Lung (tissue), 12 donors: Measurements from ENCODE around the gene GPBAR1. TPM values are rescaled to one million over a fixed set of nuclear protein-coding genes. Genes with fewer than 3 reads are reported as not detected.
"Not testable (repeated sequence)": the region's sequence is repeated elsewhere in the genome, so short reads cannot be mapped to it uniquely, and the experiment has no call there.

Source experiments
- ATAC-seq: fragments of 200-7000 bp; cut with Tn5 transposase; one replicate; pipeline ENCODE4 v1.9.1; 2020; ENCODE audit warnings: moderate number of reproducible peaks; ENCODE audit not compliant: insufficient read depth, low FRiP score
- DNase-seq, 3 donors: peaks; one replicate each; pipeline ENCODE4 v3.0.0-alpha.2; 2013 to 2017
- H3K27ac ChIP-seq, 2 donors: one replicate each; pipeline ENCODE4 v1.5.1; 2013; ENCODE audit warnings: mild to moderate bottlenecking in 2 of 2, moderate library complexity in 2 of 2, control low read depth in 1 of 2, inconsistent platforms in 1 of 2, low read depth in 1 of 2, low read length in 1 of 2
- H3K27me3 ChIP-seq, 3 donors: one replicate each; pipeline ENCODE4 v1.5.1; 2013; ENCODE audit warnings: low read length in 2 of 3; ENCODE audit not compliant: control insufficient read depth in 3 of 3, insufficient read depth in 3 of 3
- H3K36me3 ChIP-seq, 4 donors: one replicate each; pipeline ENCODE4 v1.5.1; 2013; ENCODE audit warnings: low read length in 4 of 4, mild to moderate bottlenecking in 1 of 4, moderate library complexity in 1 of 4; ENCODE audit not compliant: control insufficient read depth in 4 of 4, insufficient read depth in 4 of 4
- H3K4me1 ChIP-seq, 5 donors: one replicate each; pipeline ENCODE4 v1.5.1; 2013; ENCODE audit warnings: low read length in 5 of 5, mild to moderate bottlenecking in 2 of 5, moderate library complexity in 1 of 5; ENCODE audit not compliant: control insufficient read depth in 5 of 5, insufficient read depth in 5 of 5
- H3K4me3 ChIP-seq: one replicate; pipeline ENCODE4 v1.5.1; 2013; ENCODE audit warnings: mild to moderate bottlenecking, control low read depth, moderate library complexity
- H3K9ac ChIP-seq, 2 donors: one replicate each; pipeline ENCODE4 v1.5.1; 2013; ENCODE audit warnings: low read length in 2 of 2, control low read depth in 1 of 2; ENCODE audit not compliant: insufficient read depth in 1 of 2
- H3K9me3 ChIP-seq, 4 donors: one replicate each; pipeline ENCODE4 v1.5.1; 2013; ENCODE audit warnings: low read length in 3 of 4, mild to moderate bottlenecking in 1 of 4, moderate library complexity in 1 of 4; ENCODE audit not compliant: control insufficient read depth in 4 of 4, insufficient read depth in 3 of 4
- WGBS, 2 donors: extraction: QIAGEN DNeasy Blood & Tissue Kit; methylation state at CpG; one replicate each; pipeline ENCODE4 v1.1.7; 2013; 5-methylcytosine and 5-hydroxymethylcytosine counted together
- polyA plus RNA-seq, 2 donors: library from polyadenylated mRNA; stranded (reverse); fragments of 200-250 nt; gene quantifications; one replicate each; pipeline ENCODE4 v1.2.1, GENCODE V29; 2013
- total RNA-seq, 2 donors: library from RNA; depleted of rRNA in 1 of 2; stranded (reverse); fragments of >200 nt in 1 of 2; gene quantifications; one replicate each; pipeline ENCODE4 v1.2.1, GENCODE V29; 2014 to 2021
- TF ChIP-seq, protein P1 (sequence below): IDR thresholded peaks from 2 replicates; pipeline ENCODE4 v1.5.1; 2012; ENCODE audit warnings: mild to moderate bottlenecking; ENCODE audit errors: control extremely low read depth, extremely low read depth
- donor health status: control.
- donor health status: control.
- donor health status: Bipolar disorder and iron deficiency.
- donor health status: healthy.
- donor health status: DM: yes; HTN: yes; CAD: no.

GPBAR1 gene
- total and polyA plus RNA-seq, 4 donors = 0.60 to 3.3 (median 2.1) TPM

DNA sequence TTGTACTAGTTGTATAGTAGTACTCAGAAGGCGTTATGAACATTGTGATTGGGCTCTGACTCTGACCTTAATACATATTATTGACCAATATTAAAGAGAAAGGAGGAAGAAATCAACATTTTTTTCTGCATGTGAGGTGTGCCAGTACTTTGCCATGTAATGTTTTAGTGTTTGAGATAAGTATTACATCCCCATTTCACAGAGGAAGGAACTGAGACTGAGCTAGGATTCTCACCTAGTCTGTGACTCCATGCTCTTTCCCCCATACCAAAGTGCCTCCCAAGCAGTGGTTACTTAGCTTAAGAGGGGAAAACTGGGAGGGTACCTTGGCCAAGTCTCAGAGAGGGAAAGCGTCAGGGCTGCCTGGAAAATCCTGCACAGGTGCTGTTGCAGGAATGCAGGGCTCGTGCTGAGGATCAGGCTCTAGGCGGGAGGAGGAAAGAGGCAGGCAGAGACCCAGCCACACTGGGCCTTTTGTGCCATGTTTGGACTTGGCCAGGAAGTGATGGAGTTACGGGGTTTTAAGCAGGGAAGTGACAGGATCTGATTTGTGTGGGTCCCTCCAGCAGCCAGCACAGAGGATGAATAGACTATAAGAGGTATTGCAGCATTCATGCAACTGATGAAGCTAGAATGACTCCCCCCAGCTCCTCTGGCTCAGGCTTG, 11.2 kb downstream of the GPBAR1 start:
- Histone ChIP-seq H3K36me3 (peaks cover 18 to 32% (median 26%) of the 10 kb centered on the region in 4 donors), H3K4me1 (peaks cover 5 to 27% (median 11%) of the 10 kb centered on the region in 5 donors), H3K4me3 (no peak overlapping the region), H3K27me3 (no peaks in the 10 kb centered on the region), H3K9ac (peak overlapping the region in 1 of 2 donors; percentile 59), H3K9me3 (no peaks in the 10 kb centered on the region), H3K27ac (peak overlapping the region in 1 of 2 donors; percentile 65)
- WGBS, 2 donors = 55 to 76% methylated on average over 5 of the region's 5 CpGs
- no peak for DNase-seq
- TF ChIP-seq, protein P1, sequence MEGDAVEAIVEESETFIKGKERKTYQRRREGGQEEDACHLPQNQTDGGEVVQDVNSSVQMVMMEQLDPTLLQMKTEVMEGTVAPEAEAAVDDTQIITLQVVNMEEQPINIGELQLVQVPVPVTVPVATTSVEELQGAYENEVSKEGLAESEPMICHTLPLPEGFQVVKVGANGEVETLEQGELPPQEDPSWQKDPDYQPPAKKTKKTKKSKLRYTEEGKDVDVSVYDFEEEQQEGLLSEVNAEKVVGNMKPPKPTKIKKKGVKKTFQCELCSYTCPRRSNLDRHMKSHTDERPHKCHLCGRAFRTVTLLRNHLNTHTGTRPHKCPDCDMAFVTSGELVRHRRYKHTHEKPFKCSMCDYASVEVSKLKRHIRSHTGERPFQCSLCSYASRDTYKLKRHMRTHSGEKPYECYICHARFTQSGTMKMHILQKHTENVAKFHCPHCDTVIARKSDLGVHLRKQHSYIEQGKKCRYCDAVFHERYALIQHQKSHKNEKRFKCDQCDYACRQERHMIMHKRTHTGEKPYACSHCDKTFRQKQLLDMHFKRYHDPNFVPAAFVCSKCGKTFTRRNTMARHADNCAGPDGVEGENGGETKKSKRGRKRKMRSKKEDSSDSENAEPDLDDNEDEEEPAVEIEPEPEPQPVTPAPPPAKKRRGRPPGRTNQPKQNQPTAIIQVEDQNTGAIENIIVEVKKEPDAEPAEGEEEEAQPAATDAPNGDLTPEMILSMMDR = no peak
- ATAC-seq = no peak

DNA sequence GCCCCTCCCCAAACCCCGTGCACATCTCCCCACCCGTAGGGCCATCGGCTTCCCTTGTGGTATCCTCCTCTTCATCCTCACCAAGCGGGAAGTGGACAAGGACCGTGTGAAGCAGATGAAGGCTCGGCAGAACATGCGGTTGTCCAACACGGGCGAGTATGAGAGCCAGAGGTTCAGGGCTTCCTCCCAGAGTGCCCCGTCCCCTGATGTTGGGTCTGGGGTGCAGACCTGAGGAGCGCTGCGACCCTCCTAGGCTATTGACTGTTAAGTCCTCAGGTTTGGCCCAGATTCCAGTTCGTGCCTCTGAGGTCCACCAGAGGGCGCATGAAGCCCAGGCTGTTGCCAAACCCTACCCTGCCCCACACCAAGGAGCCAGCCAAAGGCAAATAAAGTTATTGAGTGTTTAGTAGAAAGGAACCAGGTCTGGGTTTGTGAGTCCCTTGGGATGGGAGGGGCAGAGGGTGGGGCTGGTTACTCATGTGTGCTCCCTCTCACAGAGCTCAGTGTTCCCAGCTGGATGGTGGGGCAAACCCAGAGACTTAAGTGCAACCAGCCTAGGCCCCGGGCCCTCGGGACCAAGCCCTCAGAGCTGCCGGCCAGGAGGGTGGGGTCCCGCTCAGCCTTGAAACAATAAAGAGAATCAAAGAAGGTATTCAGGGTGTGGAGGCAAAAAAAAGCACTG, 11.9 kb downstream of the GPBAR1 start:
- H3K4me3 ChIP-seq = no peak overlapping the region
- 21 to 36% methylated on average over 18 of the region's 18 CpGs for WGBS, 2 donors
- peak overlapping the region; percentile 22 to 65 for H3K27ac ChIP-seq
- ATAC-seq = peak; percentile 63
- peak; percentile 86 to 91 (median 89) for DNase-seq
- peak overlapping the region in 1 of 2 donors; percentile 32 for H3K9ac ChIP-seq
- TF ChIP-seq, protein P1 = peak; percentile 87
- H3K36me3 ChIP-seq = peaks cover 18 to 35% (median 27%) of the 10 kb centered on the region in 4 donors
- H3K9me3 ChIP-seq = no peaks in the 10 kb centered on the region
- H3K27me3 ChIP-seq = no peaks in the 10 kb centered on the region
- H3K4me1 ChIP-seq = peaks cover 5 to 27% (median 11%) of the 10 kb centered on the region in 5 donors

DNA sequence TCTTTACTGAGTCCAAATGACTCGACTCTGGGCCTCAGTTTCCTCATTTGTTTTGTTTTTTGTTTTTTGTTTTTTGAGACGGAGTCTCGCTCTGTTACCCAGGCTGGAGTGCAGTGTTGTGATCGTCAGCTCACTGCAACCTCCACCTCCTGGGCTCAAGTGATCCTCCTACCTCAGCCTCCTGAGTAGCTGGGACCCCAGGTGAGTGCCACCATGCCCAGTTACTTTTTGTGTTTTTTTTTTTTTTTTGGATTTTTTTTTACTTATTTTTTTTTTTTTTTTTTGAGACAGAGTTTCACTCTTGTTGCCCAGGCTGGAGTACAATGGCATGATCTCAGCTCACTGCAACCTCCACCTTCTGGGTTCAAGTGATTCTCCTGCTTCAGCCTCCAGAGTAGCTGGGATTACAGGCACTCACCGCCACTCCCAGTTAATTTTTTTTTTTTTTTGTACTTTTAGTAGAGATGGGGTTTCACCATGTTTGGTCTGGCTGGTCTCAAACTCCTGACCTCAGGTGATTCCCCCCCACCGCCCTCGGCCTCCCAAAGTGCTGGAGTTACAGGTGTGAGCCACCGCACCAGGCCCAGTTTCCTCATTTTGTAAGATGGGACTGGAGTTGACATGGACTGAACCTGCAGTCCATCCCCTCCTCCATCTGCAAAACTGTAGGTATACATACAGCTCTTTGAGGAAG, 12.5 kb downstream of the GPBAR1 start:
- not testable (repeated sequence) for ATAC-seq, H3K4me3 ChIP-seq, DNase-seq, H3K9ac ChIP-seq, H3K27me3 ChIP-seq, H3K9me3 ChIP-seq
- Histone ChIP-seq H3K27ac (peak overlapping the region; percentile 22 to 55), H3K4me1 (peaks cover 5 to 27% (median 11%) of the 10 kb centered on the region in 5 donors), H3K36me3 (peaks cover 24 to 42% (median 32%) of the 10 kb centered on the region in 4 donors)
- 83 to 94% methylated on average over 8 of the region's 8 CpGs for WGBS, 2 donors

DNA sequence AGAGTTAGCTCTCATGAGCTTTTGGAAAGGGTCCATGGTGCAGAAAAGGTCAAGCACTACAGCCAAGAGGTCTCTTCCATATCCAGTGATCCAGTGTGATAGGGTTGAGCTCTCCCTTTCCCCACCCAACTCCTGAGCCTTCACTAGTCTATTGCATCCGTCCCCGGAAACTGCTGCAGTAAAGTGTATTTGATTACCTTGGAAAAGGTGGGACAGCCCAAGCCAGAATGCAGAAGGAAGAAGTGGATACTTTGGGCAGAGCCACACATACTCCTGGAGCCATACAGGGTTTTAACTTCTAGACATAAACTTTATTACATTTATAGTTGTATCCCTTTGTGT, 13.1 kb downstream of the GPBAR1 start:
- Histone ChIP-seq H3K27me3 (no peaks in the 10 kb centered on the region), H3K9ac (no peak overlapping the region), H3K4me3 (no peak overlapping the region), H3K4me1 (peaks cover 5 to 26% (median 11%) of the 10 kb centered on the region in 5 donors), H3K9me3 (no peaks in the 10 kb centered on the region), H3K27ac (peak overlapping the region in 1 of 2 donors; percentile 55), H3K36me3 (peaks cover 25 to 47% (median 36%) of the 10 kb centered on the region in 4 donors)
- 65 to 95% methylated on average over 2 of the region's 2 CpGs for WGBS, 2 donors
- TF ChIP-seq, protein P1 = no peak
- no peak for DNase-seq
- no peak for ATAC-seq
